ENCODE measurements around the gene ATXN1.
A peak's percentile ranks its signal among the peaks of the same experiment; 100 is the strongest.

The ATXN1 gene

DNA sequence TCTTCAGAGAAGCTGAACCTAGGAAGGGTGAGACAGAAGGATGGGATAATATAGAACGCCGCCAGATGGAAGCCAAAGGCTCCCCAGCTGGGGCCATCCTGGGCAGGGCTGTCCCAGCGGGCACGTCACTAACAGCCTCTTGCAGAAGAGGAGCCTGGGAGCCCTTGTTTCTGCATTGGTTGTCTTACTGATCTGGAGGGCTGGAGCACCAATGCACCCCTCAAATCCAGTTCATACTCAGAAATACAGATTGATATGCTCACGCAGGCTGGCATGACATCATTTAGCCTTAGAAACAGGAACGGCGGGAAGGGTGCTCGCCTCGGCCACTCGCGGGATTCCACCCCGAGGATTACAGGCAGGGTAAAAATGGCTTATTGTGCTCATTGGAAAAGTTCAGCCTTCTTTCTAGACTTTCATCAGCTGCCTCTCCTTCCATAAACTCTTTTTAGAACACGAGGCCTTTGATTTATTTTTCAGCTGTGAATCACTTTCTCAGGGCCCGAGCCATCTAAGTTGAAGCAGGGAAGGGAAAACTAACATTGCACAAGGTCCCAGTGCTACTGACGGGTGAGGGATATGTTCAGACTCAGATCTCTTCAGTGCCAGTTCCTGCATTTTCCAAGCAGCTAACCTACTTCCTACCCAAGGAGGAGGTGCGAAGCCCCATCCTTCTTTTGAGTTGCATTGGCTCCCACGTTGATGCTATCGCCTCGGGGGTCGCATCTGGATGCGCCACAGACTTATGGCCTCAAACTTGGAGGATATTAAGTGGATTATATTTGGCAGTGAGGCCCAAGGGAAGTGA, 440.5 kb downstream of the ATXN1 start:
- no peak for DNase-seq

GRCh38 chr6:16319813-16320532, 441.3 kb downstream of the ATXN1 start:
- DNase-seq, result no peak

DNA sequence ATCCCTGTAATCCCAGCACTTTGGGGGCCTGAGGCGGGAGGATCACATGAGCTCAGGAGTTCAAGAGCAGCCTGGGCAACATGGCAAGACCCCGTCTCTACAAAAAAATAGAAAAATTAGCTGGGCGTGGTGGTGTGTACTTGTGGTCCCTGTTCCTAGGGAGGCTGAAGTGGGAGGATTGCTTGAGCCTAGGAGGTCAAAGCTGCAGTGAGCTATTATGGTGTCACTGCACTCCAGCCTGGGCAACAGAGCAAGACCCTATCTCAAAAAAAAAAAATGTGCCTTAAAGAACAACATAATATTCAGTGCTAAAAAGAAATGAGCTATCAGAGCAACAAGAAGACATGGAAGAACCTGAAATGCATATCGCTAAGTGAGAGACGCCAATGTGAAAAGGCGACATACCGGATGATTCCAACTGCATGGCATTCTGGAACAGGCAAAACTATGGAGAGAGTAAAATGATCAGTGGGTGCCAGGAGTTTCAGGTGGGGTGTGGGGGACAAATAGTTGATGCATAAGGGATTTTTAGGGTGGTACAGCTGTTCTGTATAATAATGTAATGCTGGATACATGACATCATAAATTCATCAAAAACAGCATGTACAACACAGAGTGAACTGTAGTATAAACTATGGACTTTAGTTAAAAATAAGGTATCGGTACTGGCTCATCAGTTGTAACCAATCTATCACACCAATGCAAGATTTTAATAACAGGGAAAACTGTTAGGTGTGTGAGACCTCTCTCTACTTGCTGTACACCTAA, 442.1 kb downstream of the ATXN1 start:
- DNase-seq, result no peak

DNA sequence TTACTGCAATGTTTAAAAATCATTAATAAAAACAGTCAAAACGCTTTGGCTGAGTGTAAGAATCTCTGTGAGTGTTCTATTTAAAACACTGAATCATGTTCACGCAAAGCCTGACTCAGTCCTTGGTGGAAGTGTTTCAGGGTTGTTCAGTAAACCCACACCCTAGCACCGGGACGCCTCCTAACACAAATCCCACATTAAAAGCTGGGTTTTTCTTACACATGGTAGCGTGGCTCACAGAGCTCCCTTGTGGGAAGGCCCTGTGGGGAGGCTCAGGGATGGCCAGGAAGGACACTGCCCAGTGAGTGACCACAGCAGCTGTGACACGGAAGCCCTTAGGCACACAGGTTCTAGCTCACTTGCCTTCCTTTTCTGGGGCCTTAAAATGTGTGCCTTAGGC, 442.7 kb downstream of the ATXN1 start:
- no peak for DNase-seq

DNA sequence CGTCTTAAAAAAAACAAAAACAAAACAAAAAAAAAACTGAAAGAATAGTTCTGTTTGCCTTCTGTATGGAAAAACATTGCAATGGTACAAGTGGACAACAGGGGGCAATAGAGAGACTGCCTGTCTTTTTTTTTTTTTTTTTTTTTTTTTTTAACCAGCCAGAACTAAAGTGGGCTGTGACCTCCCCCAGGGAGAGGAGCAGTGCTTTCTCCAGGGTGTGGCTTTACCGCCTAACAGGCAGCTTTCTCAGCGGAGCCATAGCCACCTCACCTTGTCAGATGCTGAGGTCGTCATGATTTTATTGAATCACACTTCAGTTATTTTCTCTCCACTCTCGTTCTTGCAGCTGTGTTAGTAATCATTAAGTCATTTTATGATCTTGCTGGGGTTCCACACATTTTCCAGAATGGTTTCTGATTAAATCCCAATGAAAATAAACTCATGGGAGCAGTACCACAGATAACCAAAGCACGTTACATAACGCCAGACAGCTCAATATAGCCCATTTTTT, 444.5 kb downstream of the ATXN1 start:
- DNase-seq, result no peak

- no peak for DNase-seq
Observed at GRCh38 chr6:16314296-16314695, 447.0 kb downstream of the ATXN1 start.

GRCh38 chr6:16313732-16314131, 447.5 kb downstream of the ATXN1 start:
- DNase-seq, result no peak

DNA sequence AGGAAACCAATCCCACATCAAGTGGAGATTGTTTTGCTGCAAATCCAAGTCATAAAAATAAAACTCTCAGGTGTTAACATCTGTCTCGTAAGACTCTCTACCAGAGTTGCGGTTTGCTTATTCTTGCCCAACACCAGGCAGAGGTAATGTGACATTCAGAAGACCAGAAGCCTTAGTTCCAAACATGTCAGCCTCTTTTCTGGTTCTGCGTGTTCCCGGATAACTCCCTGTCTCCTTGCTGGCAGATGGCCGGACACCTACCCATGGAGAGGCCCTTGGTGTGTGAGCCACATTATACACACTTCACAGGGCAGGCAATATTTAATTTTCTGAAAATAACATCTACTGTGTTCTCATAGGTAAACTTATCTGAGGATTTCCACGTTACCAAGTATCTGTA, 449.5 kb downstream of the ATXN1 start:
- DNase-seq, result no peak

DNA sequence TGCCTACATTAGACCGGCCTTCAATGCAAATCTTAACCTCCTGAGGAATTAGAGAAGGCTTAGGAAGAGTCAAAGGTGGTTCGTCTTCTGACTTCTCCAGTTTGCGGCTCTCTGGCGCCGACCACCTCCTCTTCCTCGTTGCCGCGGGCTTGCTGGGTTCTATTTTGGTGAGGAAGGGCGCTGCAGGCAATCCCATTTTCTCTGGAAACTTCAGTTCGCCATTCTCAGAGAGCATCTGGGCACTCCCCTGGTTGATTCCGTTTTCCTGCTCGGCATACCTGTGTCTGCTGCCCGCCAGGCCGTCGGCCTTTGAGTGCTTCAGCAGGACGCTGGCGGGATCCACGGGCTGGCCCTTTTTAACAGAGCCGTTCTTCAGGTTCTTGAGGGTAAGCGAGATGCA, 454.9 kb downstream of the ATXN1 start:
- no peak for DNase-seq

GRCh38 chr6:16305788-16306187, 455.5 kb downstream of the ATXN1 start:
- DNase-seq, result no peak

- DNase-seq, result no peak
Observed at GRCh38 chr6:16305246-16305725, 456.0 kb downstream of the ATXN1 start.

DNA sequence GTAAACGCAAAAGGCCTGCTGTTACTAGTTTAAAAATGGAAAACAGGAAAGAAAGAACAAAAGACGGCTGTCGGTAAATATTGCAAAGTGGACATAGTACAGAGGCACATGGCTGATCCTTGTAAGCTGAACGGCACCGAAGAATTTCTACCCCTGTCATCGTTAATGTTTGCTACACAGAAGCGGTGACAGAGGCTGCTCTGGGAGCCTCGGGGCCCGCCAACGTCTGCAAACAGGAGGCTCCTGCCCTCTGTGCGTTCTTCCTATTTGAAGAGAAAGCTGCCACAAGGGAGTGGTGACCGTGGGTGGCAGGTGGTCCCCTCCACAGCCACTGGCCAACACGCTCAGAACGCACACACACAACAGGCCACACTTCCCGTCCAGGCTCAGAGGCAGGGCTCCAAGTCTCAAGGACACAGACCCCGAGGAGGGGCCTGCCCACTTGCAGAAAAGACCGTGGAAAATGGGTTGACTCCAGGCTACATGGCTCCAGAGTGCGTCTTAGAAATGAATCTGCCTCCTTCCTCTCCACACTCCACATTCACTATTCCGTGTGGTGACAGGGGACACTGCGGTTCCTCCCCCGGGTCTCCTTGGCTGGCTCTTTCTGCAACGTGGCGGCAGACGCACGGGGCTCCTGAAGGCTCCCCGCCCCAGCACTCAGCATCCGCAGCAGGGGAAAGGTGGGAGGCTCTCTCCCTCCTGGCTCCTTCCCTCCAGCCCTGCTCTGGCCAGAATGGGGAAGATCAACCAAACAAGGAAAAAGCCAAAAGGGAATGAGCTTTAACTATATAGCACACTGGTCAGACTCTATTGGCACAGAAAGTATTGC, 458.3 kb downstream of the ATXN1 start:
- DNase-seq, result no peak

- DNase-seq, result no peak
Observed at GRCh38 chr6:16301511-16301910, 459.7 kb downstream of the ATXN1 start.

DNA sequence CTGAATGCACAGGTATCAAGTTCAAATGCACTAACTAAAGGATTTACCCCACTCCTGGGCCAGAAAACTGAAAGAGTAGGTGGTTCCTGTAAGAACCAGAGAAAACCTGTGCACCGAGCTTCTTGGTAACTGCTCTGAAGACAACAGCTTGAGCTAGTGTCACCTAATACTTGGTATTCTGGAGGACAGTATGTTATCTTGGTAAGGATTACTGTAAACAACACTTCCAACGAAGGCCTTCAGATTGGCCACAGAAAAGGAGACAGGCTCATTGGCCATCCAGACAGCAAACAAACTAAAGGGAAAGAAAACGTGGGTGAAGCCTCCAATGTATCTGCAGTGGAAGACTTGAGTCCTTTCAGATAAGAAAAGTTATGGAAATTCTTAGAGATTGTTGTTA, 461.4 kb downstream of the ATXN1 start:
- DNase-seq, result no peak

DNA sequence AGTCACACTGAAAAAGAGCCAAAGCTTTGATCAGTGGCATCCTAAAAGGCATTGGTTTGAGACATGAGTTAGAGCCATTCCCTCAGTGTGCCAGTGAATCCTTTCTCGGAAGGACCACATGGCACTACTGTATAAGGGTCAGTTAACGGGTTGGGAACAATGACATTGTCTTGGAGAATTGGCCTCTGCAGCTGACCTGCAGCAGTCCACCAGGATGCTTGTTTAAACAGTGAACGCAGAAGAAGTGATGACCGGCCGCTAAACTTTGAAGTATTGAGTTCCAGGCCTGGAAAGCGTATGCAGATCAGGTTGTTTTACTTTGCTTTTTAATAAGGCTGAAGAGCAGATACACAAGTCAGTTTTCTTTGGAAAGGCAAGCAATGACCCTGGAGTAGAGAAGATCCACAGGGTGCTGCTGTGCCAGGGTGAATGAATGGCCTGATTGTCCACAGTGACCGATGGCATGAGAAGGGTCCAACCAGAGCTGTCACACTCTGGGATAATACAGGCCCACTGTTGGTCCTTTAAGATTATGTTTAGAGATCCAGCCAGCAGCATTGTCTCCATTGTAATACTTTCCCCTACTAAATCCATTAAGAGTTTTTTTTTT, 465.1 kb downstream of the ATXN1 start:
- DNase-seq, result no peak

DNA sequence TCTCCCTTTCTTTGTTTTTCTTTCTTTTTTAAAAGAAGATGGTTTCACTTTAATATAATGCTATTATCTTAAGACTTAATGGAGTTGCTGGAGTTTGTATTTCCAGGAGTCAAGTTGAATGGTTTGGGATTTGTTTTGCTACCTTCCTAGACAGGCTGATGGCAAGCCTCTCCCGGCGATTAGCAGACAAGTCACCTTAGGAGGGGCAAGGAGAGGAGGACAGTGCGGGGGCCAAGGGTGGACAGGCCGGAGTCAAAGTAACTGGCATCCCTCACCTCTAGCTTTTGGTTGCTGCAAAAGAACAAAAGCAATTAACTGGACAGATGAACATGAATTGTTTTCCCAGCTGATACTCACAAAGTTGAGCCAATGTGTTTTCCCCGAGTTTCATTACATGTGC, 465.8 kb downstream of the ATXN1 start:
- no peak for DNase-seq

DNA sequence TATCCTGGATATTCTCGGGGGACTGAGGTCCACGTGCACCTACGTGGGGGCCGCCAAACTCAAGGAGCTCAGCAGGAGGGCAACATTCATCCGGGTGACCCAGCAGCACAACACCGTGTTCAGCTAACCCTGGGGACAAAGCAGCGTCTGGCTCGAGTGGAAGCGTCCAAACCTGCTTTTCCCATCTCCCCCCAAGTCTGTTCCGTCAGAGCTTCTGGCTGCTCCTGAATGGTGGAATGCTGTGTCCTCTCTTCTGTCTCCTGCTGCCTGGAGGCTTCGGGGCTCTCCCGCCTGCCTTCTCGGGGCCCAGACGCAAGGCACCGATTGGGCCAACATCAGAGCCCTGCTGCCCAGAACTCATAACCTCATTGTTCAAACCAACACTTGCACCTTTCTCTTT, 466.2 kb downstream of the ATXN1 start:
- DNase-seq, result no peak

DNA sequence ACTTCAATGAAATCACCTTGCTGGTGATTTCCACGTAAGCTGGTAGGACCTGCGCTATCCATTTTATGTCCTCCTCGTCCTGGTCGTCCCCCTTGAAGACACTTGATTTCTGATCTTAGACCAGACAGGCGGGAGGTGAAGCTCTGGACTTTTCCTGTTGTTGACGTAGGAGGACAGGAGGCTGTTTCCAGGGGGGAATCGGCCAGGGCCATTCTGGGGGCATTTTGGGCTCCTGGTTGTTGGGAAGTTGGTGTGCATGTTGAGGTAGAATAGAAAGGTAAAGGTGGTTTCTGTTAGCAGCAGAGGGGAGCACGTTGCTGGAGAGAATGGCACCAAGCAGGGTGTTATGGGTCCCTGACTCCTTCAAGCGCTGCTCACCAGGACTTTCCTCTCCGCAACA, 466.9 kb downstream of the ATXN1 start:
- DNase-seq, result no peak

DNA sequence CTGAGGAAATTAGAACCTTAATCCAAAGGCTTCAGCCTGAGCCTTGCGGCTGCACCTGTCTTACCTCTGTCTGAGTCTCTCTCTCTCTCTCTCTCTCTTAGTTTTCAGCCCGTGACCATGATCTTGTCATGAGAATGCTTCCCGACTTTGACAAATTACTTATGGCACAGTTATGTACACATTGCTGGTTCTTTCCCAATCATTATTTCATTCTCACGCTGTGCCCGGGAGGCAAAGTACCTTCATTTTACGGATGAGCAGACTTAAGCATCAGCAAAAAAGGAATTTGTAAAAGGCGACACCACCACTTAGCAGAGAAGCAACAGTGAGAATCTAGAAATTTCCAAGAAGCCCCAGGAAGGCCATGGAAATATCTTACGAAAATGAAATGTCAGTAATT, 468.3 kb downstream of the ATXN1 start:
- DNase-seq, result no peak

- peak; percentile 13 for DNase-seq
Observed at GRCh38 chr6:16292432-16292831, 468.8 kb downstream of the ATXN1 start.

DNA sequence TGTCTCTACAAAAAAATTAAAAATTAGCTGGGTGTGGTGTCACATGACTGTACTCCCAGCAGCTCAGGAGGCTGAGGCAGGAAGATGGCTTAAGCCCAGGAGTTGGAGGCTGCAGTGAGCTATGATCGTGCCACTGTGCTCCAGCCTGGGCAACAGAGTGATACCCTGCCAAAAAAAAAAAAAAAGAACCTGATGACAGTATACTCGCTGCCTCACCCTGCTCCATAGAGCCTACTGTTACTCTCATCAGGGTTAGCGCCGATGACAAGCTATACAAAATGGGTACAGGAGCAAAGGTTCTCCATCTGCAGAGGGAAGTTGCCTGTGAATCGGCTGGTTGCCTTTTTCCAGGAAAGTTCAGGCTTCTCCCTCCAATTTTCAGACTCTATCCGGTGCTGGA, 469.5 kb downstream of the ATXN1 start:
- no peak for DNase-seq

GRCh38 chr6:16288163-16288562, 473.1 kb downstream of the ATXN1 start:
- DNase-seq, result no peak
